Retinal pigment epithelial cell (primary cell): ENCODE measurements around the gene C2CD2.

ENCODE experiments used
- DNase-seq: peaks from one replicate; pipeline ENCODE4 v3.0.0-alpha.2; 2010; ENCODE audit warnings: low read depth
- H3K4me3 ChIP-seq: 2 replicates; pipeline ENCODE4 v1.5.1; 2011; ENCODE audit warnings: mild to moderate bottlenecking, low read length, control low read depth, moderate library complexity
- TF ChIP-seq, protein P1 (sequence below): conservative IDR thresholded peaks from 2 replicates; pipeline ENCODE4 v1.5.1; 2011; ENCODE audit warnings: low read depth, low read length, control low read depth, inconsistent platforms

The C2CD2 gene

DNA sequence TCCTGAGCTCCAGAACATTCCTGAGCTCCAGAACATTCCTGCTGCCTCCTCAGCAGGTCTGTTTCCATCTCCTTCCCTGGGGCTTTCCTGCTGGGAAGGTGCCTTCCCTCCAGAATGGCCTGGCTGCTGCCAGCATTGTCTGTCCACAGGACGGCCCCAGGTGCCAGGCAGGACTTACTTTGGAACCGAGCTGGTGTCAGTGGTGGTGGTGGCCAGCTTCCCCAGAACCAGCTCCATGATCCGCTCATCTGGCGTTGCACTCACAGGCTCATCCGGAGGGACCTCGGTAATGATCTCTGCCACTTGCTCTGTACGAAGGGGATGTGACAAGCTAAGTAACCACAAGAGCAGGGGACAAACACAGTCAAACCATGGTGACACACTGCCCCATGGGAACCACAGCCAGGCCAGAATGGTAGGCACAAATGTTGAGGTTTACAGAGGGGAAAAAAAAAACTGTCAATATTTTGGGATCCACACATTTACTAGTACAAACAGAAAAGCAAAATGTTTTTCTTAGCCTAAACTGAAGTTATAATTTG is 116.0 kb downstream of the C2CD2 start:
- DNase-seq, result no peak
- TF ChIP-seq, protein P1, sequence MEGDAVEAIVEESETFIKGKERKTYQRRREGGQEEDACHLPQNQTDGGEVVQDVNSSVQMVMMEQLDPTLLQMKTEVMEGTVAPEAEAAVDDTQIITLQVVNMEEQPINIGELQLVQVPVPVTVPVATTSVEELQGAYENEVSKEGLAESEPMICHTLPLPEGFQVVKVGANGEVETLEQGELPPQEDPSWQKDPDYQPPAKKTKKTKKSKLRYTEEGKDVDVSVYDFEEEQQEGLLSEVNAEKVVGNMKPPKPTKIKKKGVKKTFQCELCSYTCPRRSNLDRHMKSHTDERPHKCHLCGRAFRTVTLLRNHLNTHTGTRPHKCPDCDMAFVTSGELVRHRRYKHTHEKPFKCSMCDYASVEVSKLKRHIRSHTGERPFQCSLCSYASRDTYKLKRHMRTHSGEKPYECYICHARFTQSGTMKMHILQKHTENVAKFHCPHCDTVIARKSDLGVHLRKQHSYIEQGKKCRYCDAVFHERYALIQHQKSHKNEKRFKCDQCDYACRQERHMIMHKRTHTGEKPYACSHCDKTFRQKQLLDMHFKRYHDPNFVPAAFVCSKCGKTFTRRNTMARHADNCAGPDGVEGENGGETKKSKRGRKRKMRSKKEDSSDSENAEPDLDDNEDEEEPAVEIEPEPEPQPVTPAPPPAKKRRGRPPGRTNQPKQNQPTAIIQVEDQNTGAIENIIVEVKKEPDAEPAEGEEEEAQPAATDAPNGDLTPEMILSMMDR, result no peak

GRCh38 chr21:41836166-41837015 is 117.4 kb downstream of the C2CD2 start:
- DNase-seq, result no peak
- no peak overlapping the region for H3K4me3 ChIP-seq
- TF ChIP-seq, protein P1, result no peak

More for the DNA sequence above, 116.0 kb downstream of the C2CD2 start:
- no peak overlapping the region for H3K4me3 ChIP-seq

DNA sequence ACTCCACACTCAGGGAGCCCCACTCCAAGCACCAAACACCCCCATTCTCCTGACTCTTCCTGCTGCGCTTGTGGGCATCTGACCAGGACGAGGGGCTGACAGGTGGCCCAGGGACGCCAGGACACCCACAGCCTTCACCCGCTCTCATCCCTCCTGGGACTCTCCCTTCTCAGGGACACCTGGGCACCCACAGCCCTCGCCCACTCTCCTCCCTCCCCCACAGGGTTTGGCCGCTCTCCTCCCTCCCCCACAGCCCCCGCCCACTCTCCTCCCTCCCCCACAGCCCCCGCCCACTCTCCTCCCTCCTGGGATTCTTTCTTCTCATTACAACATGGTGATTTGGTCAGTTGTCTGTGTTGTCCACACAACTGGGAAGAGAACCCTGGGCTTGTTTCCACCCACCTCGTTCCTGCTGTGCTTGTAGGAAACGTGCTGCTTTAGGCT is 118.1 kb downstream of the C2CD2 start:
- DNase-seq, result no peak
- H3K4me3 ChIP-seq, result no peak overlapping the region
- TF ChIP-seq, protein P1, result no peak
